Natural killer cell treated with Interleukin-12 subunit alpha and Interleukin-12 subunit beta and Interleukin-15 and Interleukin-18, amount 100 ng/mL, for 72 hours (primary cell): Measurements from ENCODE around the gene CBLB. TPM values are rescaled to one million over a fixed set of nuclear protein-coding genes. Genes with fewer than 3 reads are reported as not detected.
A peak's percentile ranks its signal among the peaks of the same experiment; 100 is the strongest.

Source experiments
- ATAC-seq, 2 donors: fragments of 150-1000 bp; cut with Tn5 transposase in 1 of 2; sonication (Bioruptor Pico), chemical (Tn5 transposase) in 1 of 2; 2 replicates each; pipeline ENCODE4 v1.10.0; 2021
- DNase-seq: peaks from one replicate; pipeline ENCODE4 v3.0.0; 2022; ENCODE audit warnings: low spot score
- H3K27ac Mint-ChIP-seq, 2 donors: 1 replicate in 1 of 2; 2 replicates in 1 of 2; pipeline ENCODE4 v1.8.0; 2022; ENCODE audit warnings: mixed read lengths in 2 of 2, mild to moderate bottlenecking in 1 of 2, moderate library complexity in 1 of 2
- H3K27me3 Mint-ChIP-seq, 2 donors: 1 replicate in 1 of 2; 2 replicates in 1 of 2; pipeline ENCODE4 v1.8.0; 2022; ENCODE audit warnings: mixed read lengths in 2 of 2
- H3K36me3 Mint-ChIP-seq: one replicate; pipeline ENCODE4 v1.8.0; 2022; ENCODE audit warnings: mixed read lengths
- H3K4me1 Mint-ChIP-seq, 2 donors: 1 replicate in 1 of 2; 2 replicates in 1 of 2; pipeline ENCODE4 v1.8.0; 2022; ENCODE audit warnings: low read depth in 2 of 2, mixed read lengths in 2 of 2, mild to moderate bottlenecking in 1 of 2
- H3K4me3 Mint-ChIP-seq: one replicate; pipeline ENCODE4 v1.8.0; 2022; ENCODE audit warnings: mixed read lengths
- H3K9me3 Mint-ChIP-seq: 2 replicates; pipeline ENCODE4 v1.8.0; 2022; ENCODE audit warnings: mixed read lengths
- total RNA-seq, 2 donors: library from RNA; stranded (reverse); gene quantifications; one replicate each; pipeline ENCODE4 v1.2.3, GENCODE V29; 2022

The CBLB gene
- total RNA-seq, 2 donors from 2014 or later: 70.8 to 78.3 TPM

DNA sequence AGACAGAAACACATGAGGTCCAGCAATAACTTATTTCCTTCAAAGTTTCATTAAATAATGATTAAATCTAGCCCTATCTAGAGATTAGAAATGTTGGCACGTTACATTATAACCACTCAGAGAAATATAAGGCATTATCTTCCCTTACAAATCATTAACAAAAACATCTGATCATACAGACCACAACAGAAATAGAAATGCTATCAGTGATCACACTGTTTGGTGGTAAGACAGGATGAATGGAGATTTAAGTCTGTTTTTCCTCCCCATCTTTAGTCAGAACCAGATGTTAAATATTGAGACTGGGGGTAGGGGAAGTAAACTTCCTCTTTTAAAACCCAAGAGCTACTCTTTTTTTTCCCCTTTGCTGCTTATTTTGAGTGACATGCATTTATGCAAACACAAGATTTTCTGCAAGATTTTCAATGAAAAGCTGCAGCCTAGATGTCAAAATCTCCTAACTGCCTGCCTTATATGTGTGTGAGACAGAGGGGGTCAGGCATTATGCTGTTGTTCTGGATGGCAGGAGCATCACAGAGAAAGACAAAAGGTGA, 70.4 kb downstream of the CBLB start:
- Mint-ChIP-seq H3K4me3 (peak overlapping the region; percentile 53), H3K9me3 (no peaks in the 10 kb centered on the region), H3K4me1 (peaks cover 54 to 57% of the 10 kb centered on the region in 2 donors), H3K27me3 (no peaks in the 10 kb centered on the region), H3K36me3 (peaks cover 11% of the 10 kb centered on the region), H3K27ac (peak overlapping the region; percentile 58 to 86)
- ATAC-seq (no peak), DNase-seq (no peak)

DNA sequence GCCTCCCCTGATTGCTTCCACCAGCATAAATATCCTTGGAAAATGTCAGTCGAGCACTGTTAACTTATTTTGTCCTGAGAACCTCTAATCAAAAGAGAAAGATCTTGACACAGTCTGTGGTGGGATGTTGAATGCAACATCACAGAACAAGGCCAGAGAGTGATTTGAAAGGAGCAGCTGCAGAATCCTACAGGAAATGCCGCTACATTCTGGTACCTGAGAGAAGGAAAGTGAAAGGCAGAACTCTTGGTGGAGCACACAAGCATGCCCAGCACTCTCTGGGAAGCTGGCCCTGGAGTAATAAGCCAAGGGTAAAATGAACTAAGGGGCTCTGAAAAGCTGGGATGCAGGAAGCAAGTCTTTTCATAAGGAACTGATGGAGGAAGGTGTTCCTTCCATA, 75.8 kb downstream of the CBLB start:
- Mint-ChIP-seq H3K36me3 (peaks cover 11% of the 10 kb centered on the region), H3K9me3 (no peaks in the 10 kb centered on the region), H3K27me3 (no peaks in the 10 kb centered on the region), H3K4me1 (peaks cover 40 to 53% of the 10 kb centered on the region in 2 donors), H3K4me3 (peak overlapping the region; percentile 46), H3K27ac (peak overlapping the region; percentile 50 to 58)
- ATAC-seq: no peak
- DNase-seq: no peak

DNA sequence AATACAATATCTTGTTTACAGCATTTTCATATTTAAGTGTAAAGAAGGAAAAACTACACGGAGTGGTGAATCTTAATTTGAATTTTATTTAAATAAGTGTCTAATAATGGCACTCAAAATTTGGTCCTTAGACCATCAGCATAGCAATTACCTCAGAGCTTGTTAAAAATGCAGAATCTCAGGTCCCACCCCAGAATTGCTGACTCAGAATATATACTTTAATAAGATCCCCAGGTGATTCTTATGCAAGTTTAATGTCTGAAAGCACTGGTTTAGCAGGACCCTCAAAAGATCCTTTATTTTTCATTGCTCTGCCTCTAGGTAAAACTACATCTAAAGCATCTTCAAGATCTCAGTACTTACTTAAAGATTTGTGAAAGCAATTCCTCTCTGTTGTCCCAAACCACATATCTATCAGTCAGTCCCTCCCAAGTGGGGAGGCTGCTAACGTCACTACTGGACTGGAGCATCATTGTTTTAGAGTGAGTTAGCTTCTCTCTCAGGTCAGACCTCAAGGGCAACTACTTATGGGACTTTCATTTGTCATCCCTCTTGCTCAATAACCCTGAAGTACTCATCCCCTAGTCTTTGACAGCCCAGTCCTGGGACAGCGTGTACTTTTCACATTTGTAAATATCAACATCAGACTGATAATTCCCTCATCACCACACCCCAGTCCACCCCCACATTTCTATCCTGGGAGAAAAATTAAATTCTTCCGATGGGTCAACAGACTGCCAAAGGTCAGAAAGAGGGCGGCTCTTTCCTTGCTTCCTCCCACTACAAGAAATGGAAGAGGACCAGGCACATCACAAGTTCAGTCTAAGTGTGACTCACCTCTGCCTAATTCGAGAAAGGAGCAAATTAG, 76.7 kb downstream of the CBLB start:
- peak; percentile 56 for DNase-seq
- Mint-ChIP-seq H3K4me1 (peaks cover 37 to 50% of the 10 kb centered on the region in 2 donors), H3K9me3 (no peaks in the 10 kb centered on the region), H3K27ac (peak overlapping the region; percentile 50 to 58), H3K4me3 (peak overlapping the region; percentile 46), H3K27me3 (no peaks in the 10 kb centered on the region), H3K36me3 (peaks cover 8% of the 10 kb centered on the region)
- ATAC-seq: peak; percentile 77 to 85

DNA sequence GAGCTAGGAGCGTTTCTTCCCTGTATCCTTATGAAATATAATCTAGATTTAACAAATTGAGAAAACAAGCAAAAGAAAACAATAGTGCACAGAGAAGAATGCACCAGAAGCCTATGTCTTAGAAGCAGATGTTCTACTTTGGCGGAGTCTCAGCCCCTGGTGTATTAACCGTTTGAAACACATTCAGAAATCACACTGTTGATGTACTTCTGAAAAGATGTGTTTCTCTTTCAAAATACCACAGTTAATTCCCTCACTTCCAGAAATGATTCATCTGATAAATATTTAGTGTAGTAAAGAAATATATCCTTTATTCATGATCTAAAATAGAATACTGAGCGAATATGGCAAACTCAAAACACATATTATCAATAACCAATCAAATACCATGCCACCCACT, 77.7 kb downstream of the CBLB start:
- ATAC-seq (no peak), DNase-seq (no peak)
- H3K27me3 Mint-ChIP-seq: no peaks in the 10 kb centered on the region
- peaks cover 1% of the 10 kb centered on the region for H3K36me3 Mint-ChIP-seq
- H3K4me1 Mint-ChIP-seq: peaks cover 33 to 48% of the 10 kb centered on the region in 2 donors
- H3K4me3 Mint-ChIP-seq: no peak overlapping the region
- H3K27ac Mint-ChIP-seq: no peak overlapping the region
- no peaks in the 10 kb centered on the region for H3K9me3 Mint-ChIP-seq

DNA sequence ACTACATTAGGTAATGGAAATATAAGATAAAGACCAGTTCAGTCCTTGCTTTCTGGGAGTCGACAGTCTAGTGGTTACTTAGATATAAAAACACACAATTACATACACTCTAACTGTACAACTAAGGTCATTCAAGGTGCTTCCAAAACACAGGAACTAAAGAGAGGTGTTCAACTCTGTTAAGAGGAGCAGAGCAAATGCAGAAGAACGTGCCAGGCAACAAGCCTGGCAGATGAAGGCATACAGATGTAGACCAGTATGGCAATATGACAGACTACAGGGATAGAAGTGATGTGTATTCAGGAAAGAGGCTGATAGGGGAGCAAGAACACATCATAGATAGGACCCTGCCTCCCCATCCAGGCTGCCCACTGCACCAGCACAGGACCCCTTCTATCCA, 78.3 kb downstream of the CBLB start:
- H3K27me3 Mint-ChIP-seq: no peaks in the 10 kb centered on the region
- no peaks in the 10 kb centered on the region for H3K9me3 Mint-ChIP-seq
- H3K4me1 Mint-ChIP-seq: peaks cover 36 to 50% of the 10 kb centered on the region in 2 donors
- peaks cover 1% of the 10 kb centered on the region for H3K36me3 Mint-ChIP-seq
- H3K4me3 Mint-ChIP-seq: peak overlapping the region; percentile 1
- H3K27ac Mint-ChIP-seq: no peak overlapping the region
- ATAC-seq (no peak), DNase-seq (no peak)

DNA sequence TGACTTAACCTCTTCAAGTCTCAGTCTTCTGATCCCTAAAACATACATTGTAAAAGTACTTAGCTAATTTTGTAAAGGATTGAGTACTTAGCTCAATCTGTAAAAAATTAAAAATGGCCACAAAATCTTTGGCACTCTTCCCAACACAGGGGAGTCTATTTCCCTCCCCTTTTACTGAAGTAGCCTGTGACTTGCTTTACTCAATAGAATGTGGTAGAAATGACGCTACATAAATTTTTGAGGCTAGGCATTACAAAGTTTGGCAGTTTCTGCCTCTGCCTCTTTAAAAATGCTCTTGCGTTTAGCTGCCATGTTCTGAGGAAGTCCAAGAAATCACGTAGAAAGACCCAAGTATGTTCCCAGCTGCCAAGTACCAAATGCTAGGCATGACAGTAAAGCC, 80.2 kb downstream of the CBLB start:
- H3K4me1 Mint-ChIP-seq: peaks cover 42 to 62% of the 10 kb centered on the region in 2 donors
- H3K9me3 Mint-ChIP-seq: no peaks in the 10 kb centered on the region
- no peaks in the 10 kb centered on the region for H3K27me3 Mint-ChIP-seq
- ATAC-seq (no peak), DNase-seq (no peak)
- H3K4me3 Mint-ChIP-seq: no peak overlapping the region
- peak overlapping the region in 1 of 2 donors; percentile 21 for H3K27ac Mint-ChIP-seq
- H3K36me3 Mint-ChIP-seq: peaks cover 5% of the 10 kb centered on the region

DNA sequence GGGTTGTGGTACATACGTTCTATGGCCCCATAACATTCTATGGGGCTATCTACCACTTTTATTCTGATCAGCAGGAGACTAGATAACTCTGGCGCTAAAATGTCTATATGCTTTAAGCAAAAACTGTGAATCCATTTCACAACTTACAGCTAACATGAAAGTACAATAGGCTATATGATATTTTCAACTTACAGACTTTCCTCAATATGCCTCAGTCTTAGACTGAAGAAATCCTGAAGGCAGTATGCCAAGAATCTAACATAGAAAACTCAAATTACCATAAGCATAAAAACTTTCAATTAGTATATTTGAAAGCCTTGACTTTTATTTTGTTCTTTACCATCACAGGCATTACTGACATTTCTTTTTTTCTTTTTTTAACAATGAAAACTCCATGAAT, 81.4 kb downstream of the CBLB start:
- Mint-ChIP-seq H3K9me3 (no peaks in the 10 kb centered on the region), H3K27ac (peak overlapping the region in 1 of 2 donors; percentile 66), H3K36me3 (peaks cover 10% of the 10 kb centered on the region), H3K27me3 (no peaks in the 10 kb centered on the region), H3K4me3 (peak overlapping the region; percentile 30), H3K4me1 (peaks cover 37 to 56% of the 10 kb centered on the region in 2 donors)
- no peak for DNase-seq
- ATAC-seq: no peak

DNA sequence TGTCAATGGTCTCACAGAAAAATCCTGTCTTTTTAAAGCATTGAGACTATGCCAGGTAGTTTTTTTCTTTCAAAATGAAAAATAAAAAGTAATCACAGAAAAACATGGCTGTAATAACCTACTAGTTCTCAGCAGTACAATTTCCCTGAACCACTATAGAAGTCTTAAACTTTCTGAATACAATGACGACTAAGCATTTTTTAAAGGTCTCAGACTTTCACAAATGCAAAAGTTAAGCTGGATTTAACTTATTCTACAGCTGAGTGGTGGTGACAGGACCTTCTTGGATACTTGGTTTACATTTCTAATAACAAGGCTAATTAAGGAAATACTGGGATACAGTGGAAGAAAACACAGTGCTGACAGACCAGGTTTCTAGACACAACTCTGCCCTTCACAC, 81.8 kb downstream of the CBLB start:
- DNase-seq (no peak), ATAC-seq (no peak)
- Mint-ChIP-seq H3K36me3 (peaks cover 10% of the 10 kb centered on the region), H3K4me1 (peaks cover 35 to 56% of the 10 kb centered on the region in 2 donors), H3K27me3 (no peaks in the 10 kb centered on the region), H3K27ac (peak overlapping the region in 1 of 2 donors; percentile 66), H3K4me3 (peak overlapping the region; percentile 30), H3K9me3 (no peaks in the 10 kb centered on the region)

DNA sequence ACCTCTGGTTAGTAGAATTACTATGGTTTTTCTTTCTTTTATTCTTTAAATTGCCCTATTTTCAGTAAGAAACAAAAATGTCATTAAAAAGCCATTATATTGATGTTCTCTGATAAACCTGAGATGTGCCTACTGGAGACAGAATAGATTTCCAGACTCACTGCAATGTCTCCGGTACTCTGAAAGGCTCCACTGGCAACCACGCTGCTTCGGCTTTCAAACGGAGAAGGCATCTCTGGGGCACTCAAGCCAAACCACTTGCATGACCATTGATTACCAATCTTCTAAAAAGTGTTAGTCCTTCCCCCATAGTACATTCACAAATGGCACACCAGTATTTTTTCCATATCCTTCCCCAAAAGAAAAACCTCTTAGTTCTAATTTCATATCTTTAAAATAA, 82.6 kb downstream of the CBLB start:
- Mint-ChIP-seq H3K4me1 (peaks cover 38 to 56% of the 10 kb centered on the region in 2 donors), H3K4me3 (peak overlapping the region; percentile 61), H3K36me3 (peaks cover 10% of the 10 kb centered on the region), H3K27me3 (no peaks in the 10 kb centered on the region), H3K27ac (peak overlapping the region; percentile 66 to 80), H3K9me3 (no peaks in the 10 kb centered on the region)
- ATAC-seq: no peak
- no peak for DNase-seq

DNA sequence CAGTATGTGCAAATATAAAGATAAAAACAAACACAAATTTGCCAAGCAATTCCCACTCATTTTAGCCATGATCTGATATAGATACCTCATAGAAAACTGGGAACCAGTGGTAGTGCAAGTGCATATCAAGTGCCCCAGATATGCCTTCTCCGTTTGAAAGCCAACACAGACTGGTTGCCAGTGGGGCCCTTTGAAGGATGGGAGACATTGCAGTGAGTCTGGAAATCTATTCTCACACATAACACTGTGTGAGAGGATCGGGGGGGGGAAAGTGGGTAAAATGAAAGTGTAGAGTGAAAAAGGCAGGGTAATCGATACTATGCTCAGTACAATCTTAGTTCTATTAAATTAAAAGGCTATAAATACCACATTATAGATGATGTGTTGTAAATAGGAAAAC, 83.0 kb downstream of the CBLB start:
- Mint-ChIP-seq H3K27me3 (no peaks in the 10 kb centered on the region), H3K9me3 (no peaks in the 10 kb centered on the region), H3K4me1 (peaks cover 40 to 54% of the 10 kb centered on the region in 2 donors), H3K36me3 (peaks cover 10% of the 10 kb centered on the region), H3K27ac (peak overlapping the region; percentile 62 to 66), H3K4me3 (peak overlapping the region; percentile 61)
- ATAC-seq (no peak), DNase-seq (no peak)

DNA sequence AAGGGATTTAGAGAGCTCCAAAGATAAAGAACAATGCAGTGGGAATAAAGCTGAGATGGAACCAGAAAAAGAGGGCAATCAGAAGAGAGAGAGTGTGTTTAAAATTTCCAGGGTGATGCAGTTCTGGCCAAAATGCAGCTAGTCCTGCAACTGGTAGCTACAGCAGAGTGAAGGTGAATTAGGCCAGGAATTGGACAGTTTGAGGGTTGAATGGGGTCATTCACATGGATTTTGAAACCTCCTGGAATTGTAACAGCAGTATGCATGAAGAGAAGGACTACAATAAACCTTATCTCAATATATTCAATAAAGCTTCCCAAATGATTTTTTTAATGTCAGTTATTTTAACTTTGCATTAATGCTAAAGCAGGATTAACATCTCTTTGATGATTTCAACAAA, 85.2 kb downstream of the CBLB start:
- H3K4me3 Mint-ChIP-seq: no peak overlapping the region
- H3K36me3 Mint-ChIP-seq: peaks cover 10% of the 10 kb centered on the region
- H3K4me1 Mint-ChIP-seq: peaks cover 39 to 45% of the 10 kb centered on the region in 2 donors
- no peak for DNase-seq
- no peaks in the 10 kb centered on the region for H3K9me3 Mint-ChIP-seq
- peak overlapping the region in 1 of 2 donors; percentile 47 for H3K27ac Mint-ChIP-seq
- H3K27me3 Mint-ChIP-seq: no peaks in the 10 kb centered on the region
- no peak for ATAC-seq

DNA sequence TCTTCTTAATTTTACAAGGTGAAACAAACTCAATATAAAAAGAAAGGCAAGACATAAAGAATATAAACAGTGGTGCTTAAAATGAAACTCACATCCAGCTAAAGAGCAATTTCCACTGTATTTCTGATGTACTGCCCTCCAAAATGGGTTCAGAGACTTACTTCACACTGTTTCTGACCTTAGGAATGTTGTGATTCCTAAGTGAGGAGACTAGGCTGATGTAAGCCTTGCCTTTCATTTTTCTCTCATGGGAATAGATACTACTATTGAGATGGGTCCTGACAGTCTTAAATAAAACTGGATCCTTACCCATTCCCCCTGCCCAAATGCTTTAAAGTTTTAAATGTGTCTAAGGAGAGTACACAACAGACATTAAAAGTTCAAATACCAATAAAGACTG, 86.9 kb downstream of the CBLB start:
- H3K36me3 Mint-ChIP-seq: peaks cover 10% of the 10 kb centered on the region
- no peaks in the 10 kb centered on the region for H3K9me3 Mint-ChIP-seq
- no peak overlapping the region for H3K4me3 Mint-ChIP-seq
- H3K27ac Mint-ChIP-seq: peak overlapping the region; percentile 43 to 79
- H3K4me1 Mint-ChIP-seq: peaks cover 42 to 47% of the 10 kb centered on the region in 2 donors
- no peak for ATAC-seq
- no peaks in the 10 kb centered on the region for H3K27me3 Mint-ChIP-seq
- DNase-seq: no peak

DNA sequence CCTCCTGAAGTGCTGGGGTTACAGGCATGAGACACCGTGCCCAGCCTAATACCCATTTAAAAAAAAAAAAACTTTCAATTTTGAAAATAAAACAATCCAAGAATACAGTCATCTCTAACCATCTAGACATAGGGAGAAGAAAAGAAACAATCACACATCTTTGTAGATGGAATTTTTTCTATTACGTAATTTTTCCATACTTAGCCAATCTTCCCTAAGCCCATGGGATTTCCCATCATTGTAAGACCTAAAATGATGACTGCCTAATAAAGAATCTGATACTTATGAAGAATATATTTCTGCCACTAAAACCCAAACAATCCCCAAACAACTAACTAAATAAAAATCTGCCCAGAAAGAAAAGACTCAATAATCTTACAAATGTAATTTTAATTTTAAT, 88.7 kb downstream of the CBLB start:
- no peak for DNase-seq
- ATAC-seq: no peak
- Mint-ChIP-seq H3K4me3 (no peak overlapping the region), H3K9me3 (no peaks in the 10 kb centered on the region), H3K36me3 (peaks cover 6% of the 10 kb centered on the region), H3K4me1 (peaks cover 39 to 42% of the 10 kb centered on the region in 2 donors), H3K27ac (peak overlapping the region in 1 of 2 donors; percentile 53), H3K27me3 (no peaks in the 10 kb centered on the region)

DNA sequence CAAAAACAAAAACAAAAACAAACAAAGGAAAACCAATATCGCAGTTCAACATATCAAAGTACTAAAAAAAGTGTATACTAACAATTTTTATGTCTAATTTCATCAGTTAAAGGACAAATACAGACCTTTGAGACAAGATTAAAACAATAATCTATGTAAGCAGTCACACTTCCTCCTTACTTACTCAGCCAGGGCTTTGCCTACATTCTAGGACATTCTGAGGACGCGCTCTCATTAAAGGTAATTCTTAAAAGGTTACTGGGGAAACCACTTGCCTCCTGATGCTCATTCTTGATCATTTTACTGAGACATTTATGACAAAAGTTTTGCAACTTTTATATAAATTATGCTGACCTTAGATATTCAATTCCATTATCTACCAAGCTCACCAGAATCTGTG, 93.4 kb downstream of the CBLB start:
- H3K4me1 Mint-ChIP-seq: peaks cover 62 to 64% of the 10 kb centered on the region in 2 donors
- DNase-seq (no peak), ATAC-seq (no peak)
- peaks cover 7% of the 10 kb centered on the region for H3K9me3 Mint-ChIP-seq
- no peak overlapping the region for H3K4me3 Mint-ChIP-seq
- peaks cover 5% of the 10 kb centered on the region for H3K36me3 Mint-ChIP-seq
- H3K27ac Mint-ChIP-seq: peak overlapping the region; percentile 53 to 58
- H3K27me3 Mint-ChIP-seq: no peaks in the 10 kb centered on the region
